Stimulated activated CD4-positive, alpha-beta T cell treated with anti-CD3 and anti-CD28 coated beads, Interleukin-15, amount 100 ng/mL, for 48 hours (primary cell): ENCODE data around the gene FBXO40.
A peak's percentile ranks its signal among the peaks of the same experiment; 100 is the strongest.
"Not testable (repeated sequence)": the region's sequence is repeated elsewhere in the genome, so short reads cannot be mapped to it uniquely, and the experiment has no call there.

Source experiments
- DNase-seq, 2 donors: peaks; one replicate each; pipeline ENCODE4 v3.0.0-alpha.2; 2020; ENCODE audit warnings: low read depth in 2 of 2

The FBXO40 gene

GRCh38 chr3:121592856-121593702, at the start of gene FBXO40:
TSS of gene FBXO40 (plus strand) at chr3:121593379. CDS start at chr3:121620576, 27,197 bp downstream.
- DNase-seq: no peak

- no peak for DNase-seq
Observed at GRCh38 chr3:121545049-121545573, 48.1 kb upstream of the FBXO40 start.

GRCh38 chr3:121545574-121546455, 47.4 kb upstream of the FBXO40 start, which contains the start of gene POLQ:
TSS of gene POLQ (minus strand) at chr3:121545988. CDS start at chr3:121545877, 111 bp downstream.
- peak; percentile 81 for DNase-seq

GRCh38 chr3:121552379-121552778, 40.8 kb upstream of the FBXO40 start:
- no peak for DNase-seq

GRCh38 chr3:121552797-121553196, 40.4 kb upstream of the FBXO40 start:
- no peak for DNase-seq

GRCh38 chr3:121557426-121557934, 35.7 kb upstream of the FBXO40 start:
- no peak for DNase-seq

GRCh38 chr3:121562148-121562547, 31.0 kb upstream of the FBXO40 start:
- DNase-seq: no peak

- DNase-seq: no peak
Observed at GRCh38 chr3:121566773-121567172, 26.4 kb upstream of the FBXO40 start.

- DNase-seq: no peak
Observed at GRCh38 chr3:121567649-121568048, 25.5 kb upstream of the FBXO40 start, which contains the start of gene ARGFX. TSS of gene ARGFX (plus strand) at chr3:121567949. CDS start at chr3:121570714, 2,765 bp downstream.

GRCh38 chr3:121574449-121574848, 18.7 kb upstream of the FBXO40 start:
- DNase-seq: no peak

- DNase-seq: no peak
Observed at GRCh38 chr3:121581691-121582090, 11.5 kb upstream of the FBXO40 start.

- DNase-seq: no peak
Observed at GRCh38 chr3:121584418-121584817, 8.8 kb upstream of the FBXO40 start.

GRCh38 chr3:121593806-121594205, 627 bp downstream of the FBXO40 start:
- DNase-seq: not testable (repeated sequence)

GRCh38 chr3:121594850-121595249, 1.7 kb downstream of the FBXO40 start:
- no peak for DNase-seq

GRCh38 chr3:121595765-121596406, 2.7 kb downstream of the FBXO40 start:
- no peak for DNase-seq

- DNase-seq: no peak
Observed at GRCh38 chr3:121598564-121598963, 5.4 kb downstream of the FBXO40 start.

GRCh38 chr3:121599900-121600299, 6.7 kb downstream of the FBXO40 start:
- not testable (repeated sequence) for DNase-seq

GRCh38 chr3:121601212-121601812, 8.1 kb downstream of the FBXO40 start:
- no peak for DNase-seq

- DNase-seq: no peak
Observed at GRCh38 chr3:121604759-121605158, 11.6 kb downstream of the FBXO40 start.

- no peak for DNase-seq
Observed at GRCh38 chr3:121606106-121606505, 12.9 kb downstream of the FBXO40 start.

- DNase-seq: no peak
Observed at GRCh38 chr3:121619691-121620090, 26.5 kb downstream of the FBXO40 start.
